Lower leg skin (tissue), 3 donors: Measurements from ENCODE around the gene MYL6B.

Source experiments
- CTCF ChIP-seq, 3 donors: fragments of 450-650 bp; IDR thresholded peaks; one replicate each; pipeline ENCODE4 v1.5.1; 2016; ENCODE audit warnings: antibody characterized with exemption in 3 of 3, mild to moderate bottlenecking in 3 of 3, moderate library complexity in 2 of 3
- POLR2A ChIP-seq, 2 donors: fragments of 450-650 bp; IDR thresholded peaks; one replicate each; pipeline ENCODE4 v1.6.1; 2016 to 2017; ENCODE audit warnings: antibody characterized with exemption in 2 of 2, mild to moderate bottlenecking in 1 of 2, moderate library complexity in 1 of 2

GRCh38 chr12:56137853-56138571 is 14.4 kb upstream of the MYL6B start:
- TF ChIP-seq CTCF (IDR thresholded peaks at IDR 0.05) (no peak), POLR2A (IDR thresholded peaks at IDR 0.05) (no peak)
